Endothelial cell of umbilical vein (primary cell): Measurements from ENCODE around the gene ZNF844.

ENCODE experiments used
- GATA2 ChIP-seq: IDR thresholded peaks from 2 replicates; pipeline ENCODE4 v1.7.0; 2011; ENCODE audit warnings: low read depth, mild to moderate bottlenecking, moderate library complexity, mixed read lengths, low read length; ENCODE audit not compliant: insufficient read length, insufficient read depth
- POLR2A ChIP-seq: IDR thresholded peaks from 2 replicates; pipeline ENCODE4 v1.6.1; 2012; ENCODE audit warnings: low read depth, mild to moderate bottlenecking, control low read depth, low read length
- POLR2AphosphoS5 ChIP-seq: IDR thresholded peaks from 2 replicates; pipeline ENCODE4 v1.6.1; 2012; ENCODE audit warnings: low read depth, mild to moderate bottlenecking, control low read depth, low read length, moderate library complexity; ENCODE audit not compliant: insufficient read depth
- TF ChIP-seq, protein P1 (sequence below), 2 donors: IDR thresholded peaks; 1 replicate in 1 of 2; 2 replicates in 1 of 2; pipeline ENCODE4 v1.5.1; 2011; ENCODE audit warnings: low read length in 2 of 2, mild to moderate bottlenecking in 2 of 2, moderate library complexity in 2 of 2, control low read depth in 1 of 2, inconsistent platforms in 1 of 2, low read depth in 1 of 2; ENCODE audit not compliant: insufficient read depth in 1 of 2; ENCODE audit errors: extremely low read depth in 1 of 2
- TF ChIP-seq, protein P2 (sequence below): IDR thresholded peaks from 2 replicates; pipeline ENCODE4 v1.6.1; 2011; ENCODE audit not compliant: insufficient read depth, insufficient read length

DNA sequence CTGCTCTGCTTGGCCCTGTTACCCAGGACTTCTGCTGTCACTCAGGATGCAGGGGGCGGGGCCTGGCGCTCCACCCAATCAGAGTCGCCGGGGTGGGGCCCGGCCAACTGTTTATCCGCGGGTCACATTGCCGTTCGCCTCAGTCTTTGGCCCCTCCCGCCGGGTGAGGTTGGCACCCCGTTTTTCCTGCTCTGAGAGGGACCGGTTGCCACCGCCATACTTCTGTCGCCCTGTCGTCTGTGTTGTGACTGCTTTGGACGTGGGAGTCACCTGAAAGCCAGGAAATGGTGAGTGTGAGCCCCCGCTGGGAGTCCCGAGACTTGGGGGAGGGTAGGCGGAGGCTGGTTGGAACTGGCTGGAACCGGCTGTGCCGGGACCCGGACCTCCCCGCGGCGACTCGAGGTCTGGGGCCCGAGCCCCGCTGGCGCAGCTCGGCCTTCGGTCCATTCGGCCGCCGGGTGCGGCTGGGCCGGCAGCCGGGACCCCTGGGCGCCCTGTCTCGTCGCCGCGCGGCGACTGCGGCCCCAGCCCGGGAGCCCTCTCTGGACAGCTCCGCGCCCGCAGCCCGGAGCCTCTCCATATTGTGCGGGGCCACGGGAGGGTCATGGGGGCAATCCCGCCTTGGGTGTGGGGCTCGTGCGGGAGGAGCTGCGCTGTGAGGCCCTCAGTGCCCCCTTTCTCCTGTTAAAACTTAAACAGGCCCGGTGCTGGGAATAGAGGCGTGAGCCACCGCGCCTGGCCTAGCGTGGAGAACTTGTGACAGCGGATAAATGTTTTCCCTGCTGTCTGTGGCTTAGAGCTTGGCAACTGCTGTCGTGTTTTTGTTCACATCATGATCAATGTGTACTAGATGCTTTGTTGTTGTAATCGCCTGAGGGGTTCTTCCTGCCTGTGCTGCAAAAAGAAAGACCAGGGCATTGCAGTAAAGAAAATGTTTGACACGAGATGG, at the start of gene ZNF844:
- TF ChIP-seq, protein P1, sequence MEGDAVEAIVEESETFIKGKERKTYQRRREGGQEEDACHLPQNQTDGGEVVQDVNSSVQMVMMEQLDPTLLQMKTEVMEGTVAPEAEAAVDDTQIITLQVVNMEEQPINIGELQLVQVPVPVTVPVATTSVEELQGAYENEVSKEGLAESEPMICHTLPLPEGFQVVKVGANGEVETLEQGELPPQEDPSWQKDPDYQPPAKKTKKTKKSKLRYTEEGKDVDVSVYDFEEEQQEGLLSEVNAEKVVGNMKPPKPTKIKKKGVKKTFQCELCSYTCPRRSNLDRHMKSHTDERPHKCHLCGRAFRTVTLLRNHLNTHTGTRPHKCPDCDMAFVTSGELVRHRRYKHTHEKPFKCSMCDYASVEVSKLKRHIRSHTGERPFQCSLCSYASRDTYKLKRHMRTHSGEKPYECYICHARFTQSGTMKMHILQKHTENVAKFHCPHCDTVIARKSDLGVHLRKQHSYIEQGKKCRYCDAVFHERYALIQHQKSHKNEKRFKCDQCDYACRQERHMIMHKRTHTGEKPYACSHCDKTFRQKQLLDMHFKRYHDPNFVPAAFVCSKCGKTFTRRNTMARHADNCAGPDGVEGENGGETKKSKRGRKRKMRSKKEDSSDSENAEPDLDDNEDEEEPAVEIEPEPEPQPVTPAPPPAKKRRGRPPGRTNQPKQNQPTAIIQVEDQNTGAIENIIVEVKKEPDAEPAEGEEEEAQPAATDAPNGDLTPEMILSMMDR (IDR thresholded peaks at IDR 0.05; ENCODE audit: extremely low read depth in 1 of 2, insufficient read depth in 1 of 2, low read depth in 1 of 2, low read length in 2 of 2) = no peak
- TF ChIP-seq POLR2A (no peak), GATA2 (no peak), POLR2AphosphoS5 (no peak)
- TF ChIP-seq, protein P2, sequence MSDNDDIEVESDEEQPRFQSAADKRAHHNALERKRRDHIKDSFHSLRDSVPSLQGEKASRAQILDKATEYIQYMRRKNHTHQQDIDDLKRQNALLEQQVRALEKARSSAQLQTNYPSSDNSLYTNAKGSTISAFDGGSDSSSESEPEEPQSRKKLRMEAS = no peak
